Stimulated activated naive B cell treated with anti-CD40 and anti-IgM and Interleukin-4, amounts not matched to agents 10 μg/mL and 1 μg/mL and 100 μg/mL, for 72 hours (primary cell): Measurements from ENCODE around the gene PNMA6A.
A peak's percentile ranks its signal among the peaks of the same experiment; 100 is the strongest.
"Not testable (repeated sequence)": the region's sequence is repeated elsewhere in the genome, so short reads cannot be mapped to it uniquely, and the experiment has no call there.

Experiments
- ATAC-seq, 2 donors: fragments of 150-1000 bp; cut with Tn5 transposase; replicated peaks; 2 replicates each; pipeline ENCODE4 v1.10.0; 2021; ENCODE audit warnings: moderate library complexity in 1 of 2
- DNase-seq: peaks from one replicate; pipeline ENCODE4 v3.0.0; 2021
- H3K27ac Mint-ChIP-seq: one replicate; pipeline ENCODE4 v1.8.0; 2022; ENCODE audit warnings: mild to moderate bottlenecking, mixed read lengths
- H3K27me3 Mint-ChIP-seq, 2 donors: one replicate each; pipeline ENCODE4 v1.8.0; 2022; ENCODE audit warnings: mixed read lengths in 2 of 2
- H3K36me3 Mint-ChIP-seq, 2 donors: one replicate each; pipeline ENCODE4 v1.8.0; 2022; ENCODE audit warnings: mixed read lengths in 2 of 2, mild to moderate bottlenecking in 1 of 2
- H3K4me1 Mint-ChIP-seq, 2 donors: one replicate each; pipeline ENCODE4 v1.8.0; 2022; ENCODE audit warnings: mixed read lengths in 2 of 2, mild to moderate bottlenecking in 1 of 2
- H3K4me3 Mint-ChIP-seq, 2 donors: one replicate each; pipeline ENCODE4 v1.8.0; 2022; ENCODE audit warnings: mild to moderate bottlenecking in 2 of 2, mixed read lengths in 2 of 2, moderate library complexity in 1 of 2
- H3K9me3 Mint-ChIP-seq, 2 donors: one replicate each; pipeline ENCODE4 v1.8.0; 2022; ENCODE audit warnings: mixed read lengths in 2 of 2, mild to moderate bottlenecking in 1 of 2

Gene PNMA6A

GRCh38 chrX:153061732-153062131, 10.5 kb upstream of the PNMA6A start:
- Mint-ChIP-seq H3K27ac (no peak overlapping the region), H3K27me3 (peaks cover 5 to 15% of the 10 kb centered on the region in 2 donors), H3K4me1 (peaks cover 2 to 5% of the 10 kb centered on the region in 2 donors), H3K9me3 (no peaks in the 10 kb centered on the region), H3K4me3 (no peak overlapping the region), H3K36me3 (no peaks in the 10 kb centered on the region)
- DNase-seq = no peak
- ATAC-seq = no peak

- H3K4me3 Mint-ChIP-seq = no peak overlapping the region
- ATAC-seq (no peak), DNase-seq (no peak)
- no peak overlapping the region for H3K27ac Mint-ChIP-seq
- no peaks in the 10 kb centered on the region for H3K36me3 Mint-ChIP-seq
- H3K9me3 Mint-ChIP-seq = no peaks in the 10 kb centered on the region
- H3K27me3 Mint-ChIP-seq = peaks cover 0 to 1% of the 10 kb centered on the region in 2 donors
- H3K4me1 Mint-ChIP-seq = no peaks in the 10 kb centered on the region
These were observed 8.9 kb upstream of the PNMA6A start for GRCh38 chrX:153063315-153063714.

DNA sequence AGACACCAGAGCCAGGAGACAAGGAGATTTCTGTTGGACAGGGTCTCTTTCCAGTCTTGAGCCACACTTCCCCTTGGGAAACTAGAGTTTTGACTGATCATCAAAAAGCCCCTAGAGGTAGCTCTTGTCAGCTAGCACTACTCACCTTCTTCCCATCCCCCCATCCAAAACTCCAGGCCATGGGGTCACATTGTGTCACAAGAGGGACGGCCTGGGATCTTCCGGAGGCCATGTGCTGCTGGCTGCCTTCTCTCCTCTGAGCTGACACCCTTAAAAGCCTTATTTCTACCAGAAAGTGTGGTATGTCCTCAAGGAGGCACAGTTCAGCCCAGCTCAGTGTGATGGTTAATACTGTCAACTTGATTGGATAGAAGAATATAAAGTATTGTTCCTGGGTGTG, 8.2 kb upstream of the PNMA6A start:
- ATAC-seq (no peak), DNase-seq (no peak)
- no peaks in the 10 kb centered on the region for H3K9me3 Mint-ChIP-seq
- H3K4me1 Mint-ChIP-seq = no peaks in the 10 kb centered on the region
- no peaks in the 10 kb centered on the region for H3K27me3 Mint-ChIP-seq
- H3K27ac Mint-ChIP-seq = no peak overlapping the region
- H3K36me3 Mint-ChIP-seq = no peaks in the 10 kb centered on the region
- H3K4me3 Mint-ChIP-seq = no peak overlapping the region

DNA sequence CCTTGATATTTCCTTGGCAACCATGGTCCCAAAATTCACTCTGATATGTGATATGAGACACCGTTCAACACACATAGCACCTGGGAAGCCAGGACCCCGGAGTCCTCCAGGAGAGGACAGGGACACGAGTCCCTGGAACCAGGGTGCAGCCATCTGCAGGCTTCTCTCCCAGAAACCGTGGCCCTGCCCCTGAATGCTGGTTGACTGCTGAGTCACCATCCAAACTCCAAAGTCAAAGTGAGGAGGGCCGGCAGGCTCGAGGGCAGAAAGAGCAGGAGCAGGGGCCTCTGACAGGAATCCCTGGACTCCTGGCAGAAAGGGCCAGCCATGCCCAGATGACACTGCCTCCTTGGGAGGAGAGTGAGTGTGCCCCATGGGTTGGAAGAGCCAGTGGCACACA, 6.9 kb upstream of the PNMA6A start:
- H3K4me3 Mint-ChIP-seq = no peak overlapping the region
- no peaks in the 10 kb centered on the region for H3K36me3 Mint-ChIP-seq
- H3K4me1 Mint-ChIP-seq = no peaks in the 10 kb centered on the region
- ATAC-seq = no peak
- H3K27me3 Mint-ChIP-seq = no peaks in the 10 kb centered on the region
- no peak for DNase-seq
- no peak overlapping the region for H3K27ac Mint-ChIP-seq
- H3K9me3 Mint-ChIP-seq = no peaks in the 10 kb centered on the region

GRCh38 chrX:153066402-153066801, 5.9 kb upstream of the PNMA6A start:
- H3K27me3 Mint-ChIP-seq, DNase-seq, H3K27ac Mint-ChIP-seq, H3K4me1 Mint-ChIP-seq, H3K36me3 Mint-ChIP-seq, H3K4me3 Mint-ChIP-seq, ATAC-seq, H3K9me3 Mint-ChIP-seq: not testable (repeated sequence)

- ATAC-seq = not testable (repeated sequence)
These were observed 1.1 kb downstream of the PNMA6A start for GRCh38 chrX:153073331-153073730.

DNA sequence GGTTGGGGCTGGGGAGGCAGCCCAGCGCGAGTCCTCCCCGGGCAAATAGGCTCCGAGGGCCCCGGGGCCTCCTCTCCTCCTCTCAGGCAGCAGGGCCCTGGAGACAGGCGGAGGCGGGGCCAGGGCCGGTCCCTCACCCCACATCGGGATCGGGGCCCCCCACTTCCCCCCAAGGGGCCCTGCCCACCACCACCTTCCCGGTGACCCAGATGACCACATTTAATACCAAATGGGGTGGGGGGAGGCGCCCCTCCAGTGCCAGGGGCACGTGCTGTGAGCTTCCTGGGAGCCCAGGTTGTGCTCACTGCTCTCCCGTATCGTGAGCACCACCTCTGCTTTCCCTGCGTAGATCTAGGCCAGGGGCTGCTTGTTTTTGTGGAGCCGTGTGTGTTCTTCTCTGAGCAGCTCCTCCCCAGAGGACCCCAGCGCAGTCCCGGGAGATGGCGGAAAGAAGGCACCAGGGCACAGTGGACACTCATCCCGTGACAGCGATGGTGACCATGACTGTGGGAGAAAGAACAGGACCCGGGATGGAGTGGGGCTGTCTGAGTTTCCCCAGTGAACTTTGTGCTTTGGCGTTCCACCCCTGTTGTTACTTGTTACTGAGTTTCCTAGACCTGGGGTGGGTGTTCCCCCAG, 2.1 kb downstream of the PNMA6A start:
- ATAC-seq (no peak), DNase-seq (no peak)
- Mint-ChIP-seq H3K27ac (no peak overlapping the region), H3K4me3 (no peak overlapping the region), H3K36me3 (no peaks in the 10 kb centered on the region), H3K4me1 (no peaks in the 10 kb centered on the region), H3K27me3 (no peaks in the 10 kb centered on the region), H3K9me3 (no peaks in the 10 kb centered on the region)

More at GRCh38 chrX:153073331-153073730, 1.1 kb downstream of the PNMA6A start:
- H3K27ac Mint-ChIP-seq, H3K9me3 Mint-ChIP-seq, H3K36me3 Mint-ChIP-seq, H3K27me3 Mint-ChIP-seq, H3K4me1 Mint-ChIP-seq, H3K4me3 Mint-ChIP-seq, DNase-seq: not testable (repeated sequence)

DNA sequence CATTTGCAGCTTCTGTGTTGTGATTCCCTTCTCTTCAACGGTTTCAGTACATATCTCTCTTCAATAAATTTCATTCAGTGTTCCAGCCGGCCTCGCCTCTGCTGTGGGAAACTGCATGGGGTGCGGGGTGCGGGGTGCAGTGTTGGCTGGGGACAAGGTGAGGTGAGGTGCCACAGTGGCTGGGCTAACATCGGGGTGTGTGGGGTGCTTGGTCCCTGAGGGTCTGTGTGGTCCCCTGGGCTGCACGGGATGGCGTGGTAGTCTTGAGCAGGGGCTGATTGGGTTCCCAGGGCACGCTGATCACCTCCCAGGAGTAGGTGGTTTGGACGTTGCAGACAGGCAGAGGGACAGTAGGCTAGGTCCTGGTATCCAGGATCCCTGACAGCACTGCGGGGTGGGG, 2.7 kb downstream of the PNMA6A start:
- Mint-ChIP-seq H3K27me3 (no peaks in the 10 kb centered on the region), H3K9me3 (no peaks in the 10 kb centered on the region), H3K36me3 (no peaks in the 10 kb centered on the region), H3K27ac (no peak overlapping the region), H3K4me3 (no peak overlapping the region), H3K4me1 (no peaks in the 10 kb centered on the region)
- no peak for DNase-seq
- no peak for ATAC-seq

DNA sequence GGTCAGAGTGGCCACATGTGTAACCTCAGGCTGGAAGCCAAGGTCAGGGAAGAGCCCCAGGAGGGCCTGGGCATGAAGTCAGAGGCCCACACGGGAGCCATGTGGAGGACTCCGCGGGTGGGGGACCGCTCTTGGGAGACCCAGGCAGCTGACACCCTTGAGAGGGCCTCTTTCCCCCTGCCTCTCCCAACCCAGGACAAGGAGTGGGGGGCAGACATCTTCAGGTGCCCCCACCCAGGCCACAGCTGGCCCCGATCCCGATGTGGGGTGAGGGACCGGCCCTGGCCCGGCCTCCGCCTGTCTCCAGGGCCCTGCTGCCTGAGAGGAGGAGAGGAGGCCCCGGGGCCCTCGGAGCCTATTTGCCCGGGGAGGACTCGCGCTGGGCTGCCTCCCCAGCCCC, 3.1 kb downstream of the PNMA6A start:
- Mint-ChIP-seq H3K9me3 (no peaks in the 10 kb centered on the region), H3K36me3 (no peaks in the 10 kb centered on the region), H3K4me3 (no peak overlapping the region), H3K27me3 (no peaks in the 10 kb centered on the region), H3K4me1 (no peaks in the 10 kb centered on the region), H3K27ac (no peak overlapping the region)
- ATAC-seq (no peak), DNase-seq (no peak)

DNA sequence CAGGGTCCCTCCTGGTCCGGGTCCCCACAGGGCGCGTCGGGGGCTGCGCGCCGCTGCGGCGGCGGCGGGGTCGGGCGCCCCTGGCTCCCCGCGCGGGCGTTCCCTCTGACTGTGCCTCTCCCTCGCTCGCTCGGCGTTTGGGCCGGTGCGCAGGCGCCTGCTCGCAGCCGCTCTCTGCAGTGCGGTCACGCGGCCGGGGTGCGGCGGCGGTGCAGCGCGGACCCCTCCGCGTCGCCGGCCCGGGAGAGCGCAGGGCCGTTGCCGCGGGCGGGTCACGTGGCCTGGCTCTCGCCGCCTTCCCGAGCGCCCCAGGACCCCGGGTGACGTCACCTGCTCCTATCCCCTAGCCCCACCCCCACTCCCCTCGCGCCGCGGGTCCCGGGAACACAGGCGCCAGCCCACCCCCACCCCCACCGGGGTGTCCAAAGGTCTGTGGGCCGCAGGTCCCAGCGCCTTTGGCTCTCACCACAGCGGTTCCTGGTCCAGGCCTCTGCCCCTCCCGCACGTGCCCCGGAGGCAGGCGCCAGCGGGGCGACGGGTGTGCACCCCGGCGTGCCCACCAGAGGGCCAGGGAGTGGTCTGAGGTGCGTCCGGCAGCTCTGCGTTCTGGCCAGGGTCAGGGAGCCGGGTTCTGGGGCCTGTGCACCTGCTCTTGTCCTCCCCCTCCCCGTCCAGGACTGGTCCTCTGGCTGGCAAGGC, 5.3 kb downstream of the PNMA6A start:
- not testable (repeated sequence) for H3K27me3 Mint-ChIP-seq, H3K4me3 Mint-ChIP-seq, H3K36me3 Mint-ChIP-seq, H3K9me3 Mint-ChIP-seq, H3K4me1 Mint-ChIP-seq, H3K27ac Mint-ChIP-seq, DNase-seq
- ATAC-seq = peak; percentile 82 to 87

- H3K9me3 Mint-ChIP-seq, H3K27ac Mint-ChIP-seq, DNase-seq, H3K36me3 Mint-ChIP-seq, H3K4me3 Mint-ChIP-seq, ATAC-seq, H3K4me1 Mint-ChIP-seq: not testable (repeated sequence)
- peaks cover 5 to 19% of the 10 kb centered on the region in 2 donors for H3K27me3 Mint-ChIP-seq
These were observed 11.1 kb downstream of the PNMA6A start for GRCh38 chrX:153083238-153083923.

GRCh38 chrX:153102418-153102817, 30.2 kb downstream of the PNMA6A start:
- ATAC-seq (no peak), DNase-seq (no peak)
- peaks cover 16 to 33% of the 10 kb centered on the region in 2 donors for H3K9me3 Mint-ChIP-seq
- peaks cover 5 to 7% of the 10 kb centered on the region in 2 donors for H3K4me1 Mint-ChIP-seq
- peaks cover 5 to 8% of the 10 kb centered on the region in 2 donors for H3K36me3 Mint-ChIP-seq
- no peaks in the 10 kb centered on the region for H3K27me3 Mint-ChIP-seq
- no peak overlapping the region for H3K4me3 Mint-ChIP-seq
- H3K27ac Mint-ChIP-seq = no peak overlapping the region

GRCh38 chrX:153104959-153105358, 32.7 kb downstream of the PNMA6A start:
- peaks cover 16 to 33% of the 10 kb centered on the region in 2 donors for H3K9me3 Mint-ChIP-seq
- not testable (repeated sequence) for H3K4me3 Mint-ChIP-seq, H3K36me3 Mint-ChIP-seq, DNase-seq, ATAC-seq, H3K27me3 Mint-ChIP-seq, H3K4me1 Mint-ChIP-seq, H3K27ac Mint-ChIP-seq

DNA sequence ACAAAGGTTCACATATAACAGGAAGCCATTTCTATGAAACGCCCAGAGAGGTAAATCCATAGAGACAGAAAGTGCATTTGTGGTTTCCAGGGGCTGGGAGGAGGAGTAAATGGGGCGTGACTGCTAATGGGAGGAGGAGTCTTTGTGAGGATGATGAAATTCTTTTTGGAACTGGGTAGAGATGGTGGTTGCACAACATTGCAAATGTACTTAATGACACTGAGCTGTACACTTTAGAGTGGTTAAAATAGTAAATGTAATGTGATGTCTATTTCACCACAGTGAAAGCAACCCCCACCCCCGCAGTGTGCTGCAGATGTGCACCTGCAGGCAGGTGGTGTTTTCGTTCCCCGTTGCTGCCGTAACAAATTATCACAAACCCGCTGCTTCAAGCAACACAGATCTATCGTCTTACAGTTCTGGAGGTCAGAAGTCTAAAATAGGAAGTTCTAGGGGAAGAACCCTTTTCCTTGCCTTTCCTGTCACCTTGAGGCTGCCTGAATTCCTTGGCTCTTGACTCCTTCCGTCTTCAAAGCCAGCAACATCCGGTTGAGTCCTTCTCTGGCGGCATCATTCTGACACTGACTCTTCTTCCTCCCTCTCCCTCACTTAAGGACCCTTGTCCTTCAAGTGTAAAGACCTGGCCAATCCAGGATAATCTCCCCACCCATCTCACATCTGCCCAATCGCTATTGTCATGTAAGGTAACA, 34.0 kb downstream of the PNMA6A start:
- not testable (repeated sequence) for H3K36me3 Mint-ChIP-seq, DNase-seq, H3K27ac Mint-ChIP-seq, H3K4me3 Mint-ChIP-seq, H3K27me3 Mint-ChIP-seq, H3K4me1 Mint-ChIP-seq
- peak in 1 of 2 donors; percentile 27 for ATAC-seq
- H3K9me3 Mint-ChIP-seq = peaks cover 7 to 22% of the 10 kb centered on the region in 2 donors
